Trophoblast cell (in vitro differentiated cells and primary cell): Measurements from ENCODE around the gene CDK6.
A peak's percentile ranks its signal among the peaks of the same experiment; 100 is the strongest.

ENCODE experiments used
- DNase-seq, 2 donors: peaks; one replicate each; pipeline ENCODE4 v3.0.0-alpha.2; 2016
- H2AFZ ChIP-seq: 2 replicates; pipeline ENCODE4 v1.6.1; 2013; ENCODE audit warnings: low read length, moderate library complexity, mild to moderate bottlenecking; ENCODE audit not compliant: insufficient read depth, poor library complexity
- H2AK5ac ChIP-seq: 2 replicates; pipeline ENCODE4 v1.6.1; 2013; ENCODE audit warnings: mild to moderate bottlenecking, low read length
- H2BK120ac ChIP-seq: 2 replicates; pipeline ENCODE4 v1.6.1; 2013; ENCODE audit warnings: low read length, mild to moderate bottlenecking, moderate library complexity; ENCODE audit not compliant: insufficient read depth, poor library complexity
- H2BK12ac ChIP-seq: 2 replicates; pipeline ENCODE4 v1.6.1; 2013; ENCODE audit warnings: mild to moderate bottlenecking, low read length, moderate library complexity
- H2BK5ac ChIP-seq: 2 replicates; pipeline ENCODE4 v1.6.1; 2013; ENCODE audit warnings: low read length, low read depth, moderate library complexity, mild to moderate bottlenecking; ENCODE audit not compliant: poor library complexity
- H3K14ac ChIP-seq: 2 replicates; pipeline ENCODE4 v1.6.1; 2013; ENCODE audit warnings: mild to moderate bottlenecking, low read length
- H3K18ac ChIP-seq: 2 replicates; pipeline ENCODE4 v1.6.1; 2013; ENCODE audit warnings: mild to moderate bottlenecking, low read length
- H3K23ac ChIP-seq: 2 replicates; pipeline ENCODE4 v1.6.1; 2013; ENCODE audit warnings: low read length
- H3K27ac ChIP-seq: 2 replicates; pipeline ENCODE4 v1.5.1; 2013; ENCODE audit warnings: low read depth, mild to moderate bottlenecking, inconsistent platforms, low read length, moderate library complexity
- H3K27me3 ChIP-seq: 2 replicates; pipeline ENCODE4 v1.6.1; 2013; ENCODE audit warnings: inconsistent platforms, mild to moderate bottlenecking, low read length, moderate library complexity; ENCODE audit not compliant: insufficient read depth
- H3K36me3 ChIP-seq, 2 experiments: 1 replicate in 1 of 2; 2 replicates in 1 of 2; pipeline ENCODE4 v1.6.1; 2013; ENCODE audit warnings: low read length in 2 of 2, mild to moderate bottlenecking in 2 of 2, moderate library complexity in 1 of 2; ENCODE audit not compliant: insufficient read depth in 2 of 2, control insufficient read depth in 1 of 2
- H3K4ac ChIP-seq: 2 replicates; pipeline ENCODE4 v1.6.1; 2013; ENCODE audit warnings: low read depth, mild to moderate bottlenecking, low read length, moderate library complexity
- H3K4me1 ChIP-seq, 2 experiments: 1 replicate in 1 of 2; 2 replicates in 1 of 2; pipeline ENCODE4 v1.6.1; 2013; ENCODE audit warnings: low read length in 2 of 2, mild to moderate bottlenecking in 2 of 2, moderate library complexity in 1 of 2; ENCODE audit not compliant: insufficient read depth in 2 of 2, control insufficient read depth in 1 of 2
- H3K4me2 ChIP-seq: 2 replicates; pipeline ENCODE4 v1.6.1; 2013; ENCODE audit warnings: inconsistent platforms, mild to moderate bottlenecking, low read length, moderate library complexity
- H3K4me3 ChIP-seq: 2 replicates; pipeline ENCODE4 v1.5.1; 2013; ENCODE audit warnings: mild to moderate bottlenecking, low read depth, low read length, inconsistent platforms
- H3K79me1 ChIP-seq: one replicate; pipeline ENCODE4 v1.6.1; 2013; ENCODE audit warnings: low read length
- H3K79me2 ChIP-seq: 2 replicates; pipeline ENCODE4 v1.6.1; 2013; ENCODE audit warnings: low read length, mild to moderate bottlenecking; ENCODE audit not compliant: control insufficient read depth, insufficient read depth, poor library complexity
- H3K9ac ChIP-seq: 2 replicates; pipeline ENCODE4 v1.6.1; 2013; ENCODE audit warnings: mild to moderate bottlenecking, low read length
- H3K9me3 ChIP-seq: 2 replicates; pipeline ENCODE4 v1.6.1; 2013; ENCODE audit warnings: low read depth, mild to moderate bottlenecking, control low read depth, inconsistent platforms, low read length; ENCODE audit not compliant: insufficient read depth
- H4K12ac ChIP-seq: 2 replicates; pipeline ENCODE4 v1.6.1; 2013; ENCODE audit warnings: low read depth, mild to moderate bottlenecking, low read length, moderate library complexity
- H4K8ac ChIP-seq: 2 replicates; pipeline ENCODE4 v1.6.1; 2013; ENCODE audit warnings: low read depth, mild to moderate bottlenecking, low read length, moderate library complexity
- H4K91ac ChIP-seq: one replicate; pipeline ENCODE4 v1.6.1; 2013; ENCODE audit warnings: low read depth, mild to moderate bottlenecking, low read length, moderate library complexity
- WGBS: extraction: QIAGEN DNeasy Blood & Tissue Kit; methylation state at CpG from one replicate; pipeline ENCODE4 v1.1.7; 2013; ENCODE audit warnings: missing lambda C conversion rate; ENCODE audit not compliant: insufficient read length, insufficient coverage; ENCODE audit errors: extremely low coverage; 5-methylcytosine and 5-hydroxymethylcytosine counted together

CDK6 gene

GRCh38 chr7:92714280-92714679 is 122.1 kb downstream of the CDK6 start:
- Histone ChIP-seq H3K27ac (no peak overlapping the region), H3K14ac (no peak overlapping the region), H2BK120ac (no peak overlapping the region), H3K4ac (no peak overlapping the region), H3K23ac (no peak overlapping the region), H3K36me3 (peaks cover 2 to 5% of the 10 kb centered on the region in 2 experiments), H4K91ac (no peak overlapping the region), H3K4me3 (no peak overlapping the region), H3K79me1 (no peaks in the 10 kb centered on the region), H3K18ac (no peak overlapping the region), H3K9me3 (no peaks in the 10 kb centered on the region), H3K79me2 (no peaks in the 10 kb centered on the region), H2AK5ac (no peak overlapping the region), H4K8ac (no peak overlapping the region), H2BK12ac (no peak overlapping the region), H4K12ac (no peak overlapping the region), H3K4me1 (peaks cover 0 to 4% of the 10 kb centered on the region in 2 experiments), H2AFZ (no peak overlapping the region), H3K27me3 (no peaks in the 10 kb centered on the region), H3K9ac (no peak overlapping the region), H3K4me2 (no peak overlapping the region), H2BK5ac (no peak overlapping the region)
- DNase-seq, result no peak
- WGBS, result no CpG with 5 or more reads among the region's 3 CpGs

DNA sequence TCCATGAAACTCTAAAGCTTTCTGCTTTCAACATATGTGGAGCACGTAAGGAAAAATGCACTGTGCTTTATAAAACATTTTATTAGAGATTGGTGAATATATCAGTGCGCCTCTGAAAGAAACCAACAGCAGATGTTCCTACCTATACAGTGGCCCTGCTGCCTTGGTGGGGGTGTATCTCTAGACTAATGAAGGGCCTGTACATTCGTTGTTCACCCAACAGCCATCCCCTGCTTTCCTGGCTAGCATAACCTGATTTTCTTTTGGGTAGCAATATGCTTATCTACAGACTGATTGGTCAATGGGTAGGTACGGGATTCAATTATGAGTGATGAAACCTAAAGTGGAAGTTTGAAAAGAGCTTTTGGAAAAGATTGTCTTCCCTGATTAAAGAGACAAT is 126.5 kb downstream of the CDK6 start:
- Histone ChIP-seq H4K12ac (no peak overlapping the region), H2AFZ (no peak overlapping the region), H3K23ac (no peak overlapping the region), H3K4ac (no peak overlapping the region), H2BK5ac (no peak overlapping the region), H3K4me3 (no peak overlapping the region), H4K91ac (no peak overlapping the region), H3K79me1 (no peaks in the 10 kb centered on the region), H3K27ac (no peak overlapping the region), H2AK5ac (no peak overlapping the region), H3K79me2 (no peaks in the 10 kb centered on the region), H2BK120ac (peak overlapping the region; percentile 7), H3K4me1 (peaks cover 0 to 4% of the 10 kb centered on the region in 2 experiments), H3K27me3 (no peaks in the 10 kb centered on the region), H3K4me2 (no peak overlapping the region), H3K14ac (no peak overlapping the region), H2BK12ac (no peak overlapping the region), H3K36me3 (no peaks in the 10 kb centered on the region), H4K8ac (no peak overlapping the region), H3K9ac (no peak overlapping the region), H3K18ac (no peak overlapping the region), H3K9me3 (no peaks in the 10 kb centered on the region)
- no peak for DNase-seq
- WGBS, result no CpG with 5 or more reads among the region's 4 CpGs

- no peak overlapping the region for H3K23ac ChIP-seq
- H3K9me3 ChIP-seq, result no peaks in the 10 kb centered on the region
- H3K4me2 ChIP-seq, result no peak overlapping the region
- H3K79me2 ChIP-seq, result no peaks in the 10 kb centered on the region
- H3K18ac ChIP-seq, result peak overlapping the region; percentile 40
- H4K8ac ChIP-seq, result no peak overlapping the region
- H3K9ac ChIP-seq, result no peak overlapping the region
- H3K14ac ChIP-seq, result no peak overlapping the region
- H3K27me3 ChIP-seq, result no peaks in the 10 kb centered on the region
- no peak overlapping the region for H3K4ac ChIP-seq
- no peak overlapping the region for H2AK5ac ChIP-seq
- no peak for DNase-seq
- 100% methylated on average over 1 of the region's 2 CpGs for WGBS
- H4K91ac ChIP-seq, result no peak overlapping the region
- H3K27ac ChIP-seq, result no peak overlapping the region
- H3K4me3 ChIP-seq, result no peak overlapping the region
- no peak overlapping the region for H2BK5ac ChIP-seq
- H2BK120ac ChIP-seq, result no peak overlapping the region
- peaks cover 0 to 4% of the 10 kb centered on the region in 2 experiments for H3K4me1 ChIP-seq
- no peak overlapping the region for H4K12ac ChIP-seq
- H2BK12ac ChIP-seq, result no peak overlapping the region
- H3K79me1 ChIP-seq, result no peaks in the 10 kb centered on the region
- no peak overlapping the region for H2AFZ ChIP-seq
- no peaks in the 10 kb centered on the region for H3K36me3 ChIP-seq
Measured at GRCh38 chr7:92709150-92709549, 127.2 kb downstream of the CDK6 start.

- Histone ChIP-seq H3K9me3 (no peaks in the 10 kb centered on the region), H3K4me3 (no peak overlapping the region), H3K36me3 (no peaks in the 10 kb centered on the region), H3K14ac (no peak overlapping the region), H3K4me1 (peaks cover 0 to 4% of the 10 kb centered on the region in 2 experiments), H4K8ac (no peak overlapping the region), H3K79me2 (no peaks in the 10 kb centered on the region), H2BK12ac (no peak overlapping the region), H3K9ac (no peak overlapping the region), H2BK5ac (no peak overlapping the region), H2AK5ac (no peak overlapping the region), H4K12ac (no peak overlapping the region), H3K79me1 (no peaks in the 10 kb centered on the region), H3K4ac (no peak overlapping the region), H3K23ac (no peak overlapping the region), H3K27me3 (no peaks in the 10 kb centered on the region), H4K91ac (no peak overlapping the region), H2AFZ (no peak overlapping the region), H3K18ac (no peak overlapping the region), H3K4me2 (no peak overlapping the region), H3K27ac (no peak overlapping the region), H2BK120ac (no peak overlapping the region)
- WGBS, result no CpG with 5 or more reads among the region's 5 CpGs
- DNase-seq, result no peak
Measured at GRCh38 chr7:92708111-92709042, 128.0 kb downstream of the CDK6 start.
